CD4-positive, alpha-beta T cell (primary cell): ENCODE data around the gene ABCG2. TPM values are rescaled to one million over a fixed set of nuclear protein-coding genes. Genes with fewer than 3 reads are reported as not detected.

Source experiments
- ATAC-seq: fragments of 200-7000 bp; cut with Tn5 transposase; one replicate; pipeline ENCODE4 v1.10.0; 2022; ENCODE audit warnings: mild to moderate bottlenecking; ENCODE audit not compliant: poor library complexity
- CTCF ChIA-PET: fragments of 350-600 bp; sonication (Branson Sonifier 250); formaldehyde crosslinking; loops from one replicate; lab custom pipeline; 2021; ENCODE audit warnings: antibody characterized with exemption, inconsistent platforms; lab: Charles Lee
- POLR2A ChIA-PET: fragments of 350-600 bp; sonication (Branson Sonifier 250); formaldehyde crosslinking; loops from one replicate; lab custom pipeline; 2021; ENCODE audit warnings: antibody characterized with exemption, inconsistent platforms; lab: Charles Lee
- DNase-seq, 14 experiments: peaks; one replicate each; pipeline ENCODE4 v3.0.0-alpha.2; 2013 to 2020; ENCODE audit warnings: mixed read lengths in 2 of 14
- H3K27ac ChIP-seq, 2 donors: one replicate each; pipeline versions ENCODE4 v1.5.1 to v1.7.0; 2013; ENCODE audit warnings: low read length in 2 of 2, low read depth in 1 of 2, mild to moderate bottlenecking in 1 of 2
- H3K27me3 ChIP-seq, 2 experiments: 1 replicate in 1 of 2; 2 replicates in 1 of 2; pipeline versions ENCODE4 v1.6.1 to v1.7.0; 2013; ENCODE audit warnings: low read length in 2 of 2, control low read depth in 1 of 2, mild to moderate bottlenecking in 1 of 2, moderate library complexity in 1 of 2; ENCODE audit not compliant: insufficient read depth in 2 of 2, control insufficient read depth in 1 of 2
- H3K36me3 ChIP-seq: one replicate; pipeline ENCODE4 v1.6.1; 2013; ENCODE audit warnings: low read length, control low read depth; ENCODE audit not compliant: insufficient read depth
- H3K4me1 ChIP-seq: one replicate; pipeline ENCODE4 v1.6.1; 2013; ENCODE audit warnings: low read length, control low read depth; ENCODE audit not compliant: insufficient read depth
- H3K4me3 ChIP-seq: one replicate; pipeline ENCODE4 v1.5.1; 2013; ENCODE audit warnings: mild to moderate bottlenecking, low read length, moderate library complexity
- H3K9me3 ChIP-seq, 2 experiments: 1 replicate in 1 of 2; 2 replicates in 1 of 2; pipeline versions ENCODE4 v1.6.1 to v1.7.0; 2013; ENCODE audit warnings: low read length in 2 of 2, mild to moderate bottlenecking in 2 of 2, control low read depth in 1 of 2, moderate library complexity in 1 of 2; ENCODE audit not compliant: control insufficient read depth in 1 of 2, insufficient read depth in 1 of 2
- H3K27ac Mint-ChIP-seq: one replicate; pipeline ENCODE4 v1.8.0; 2020; ENCODE audit warnings: mixed read lengths
- H3K27me3 Mint-ChIP-seq: one replicate; pipeline ENCODE4 v1.8.0; 2021; ENCODE audit warnings: mixed read lengths
- H3K36me3 Mint-ChIP-seq: one replicate; pipeline ENCODE4 v1.8.0; 2021; ENCODE audit warnings: low read depth, mixed read lengths
- H3K4me1 Mint-ChIP-seq: one replicate; pipeline ENCODE4 v1.8.0; 2021; ENCODE audit warnings: low read depth, mixed read lengths
- H3K4me3 Mint-ChIP-seq: one replicate; pipeline ENCODE4 v1.8.0; 2020; ENCODE audit warnings: mild to moderate bottlenecking, mixed read lengths
- H3K9me3 Mint-ChIP-seq: one replicate; pipeline ENCODE4 v1.8.0; 2020; ENCODE audit warnings: mixed read lengths
- CTCF ChIP-seq: fragments of 200-600 bp; IDR thresholded peaks from one replicate; pipeline ENCODE4 v1.8.0; 2022; ENCODE audit warnings: antibody characterized with exemption, mild to moderate bottlenecking
- intact Hi-C, 2 experiments: fragments of 100-400 bp; cut with DNase I in 1 of 2; cut with micrococcal nuclease in 1 of 2; formaldehyde crosslinking; loops; one replicate each; pipeline versions ENCODE4 v1.15.1 to v1.9.0; 2023 to 2025; cut with DNase I, micrococcal nuclease
- total RNA-seq, 174 experiments: library from RNA in 2 of 174; stranded (reverse) in 2 of 174; gene quantifications; one replicate each; pipeline ENCODE4 v1.2.3 and lab custom pipeline; 2021 to 2026

ABCG2 gene
- total RNA-seq, 2 experiments from 2014 or later: not detected

DNA sequence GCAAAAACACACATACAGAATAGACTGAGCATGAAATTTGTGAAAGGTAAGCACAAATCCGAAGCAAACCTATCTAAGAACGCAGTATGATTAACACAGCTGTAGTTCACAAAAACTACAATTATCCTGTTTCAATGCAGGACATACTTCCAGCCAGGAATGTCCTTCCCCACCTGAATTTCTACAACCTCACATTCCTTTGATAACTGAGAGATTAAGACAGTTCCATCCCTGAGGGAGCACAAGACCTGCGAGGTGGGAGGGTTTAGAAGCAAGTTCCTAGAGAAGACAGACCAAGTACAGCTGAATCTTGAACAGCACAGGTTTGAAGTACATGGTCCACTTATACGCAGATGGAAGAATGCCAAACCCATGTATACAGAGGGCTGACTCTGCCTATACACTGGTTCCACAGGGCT, 10.6 kb downstream of the ABCG2 start:
- Histone ChIP-seq H3K27me3 (no peaks in the 10 kb centered on the region), H3K4me3 (no peak overlapping the region), H3K4me1 (no peaks in the 10 kb centered on the region), H3K36me3 (no peaks in the 10 kb centered on the region), H3K9me3 (no peaks in the 10 kb centered on the region), H3K27ac (no peak overlapping the region)
- POLR2A ChIA-PET: interaction anchor here (0.6 kb wide), 1 partner anchor 675 kb away, joined by 3 read pairs; no protein-coding TSS in a partner anchor
- H3K36me3 Mint-ChIP-seq: no peaks in the 10 kb centered on the region
- no peak for TF ChIP-seq CTCF
- H3K9me3 Mint-ChIP-seq: no peaks in the 10 kb centered on the region
- no peak for DNase-seq
- no peak overlapping the region for H3K4me3 Mint-ChIP-seq
- CTCF ChIA-PET: no interaction called here
- intact Hi-C loops: no loop called here
- no peaks in the 10 kb centered on the region for H3K4me1 Mint-ChIP-seq
- H3K27me3 Mint-ChIP-seq: no peaks in the 10 kb centered on the region
- ATAC-seq: no peak
- no peak overlapping the region for H3K27ac Mint-ChIP-seq

- DNase-seq (no peak), ATAC-seq (no peak)
- Histone ChIP-seq H3K36me3 (no peaks in the 10 kb centered on the region), H3K4me3 (no peak overlapping the region), H3K27me3 (no peaks in the 10 kb centered on the region), H3K4me1 (no peaks in the 10 kb centered on the region), H3K9me3 (no peaks in the 10 kb centered on the region), H3K27ac (no peak overlapping the region)
- H3K27me3 Mint-ChIP-seq: no peaks in the 10 kb centered on the region
- H3K36me3 Mint-ChIP-seq: no peaks in the 10 kb centered on the region
- ChIA-PET POLR2A (no interaction called here), CTCF (no interaction called here)
- no peak for TF ChIP-seq CTCF
- H3K27ac Mint-ChIP-seq: no peak overlapping the region
- H3K4me3 Mint-ChIP-seq: no peak overlapping the region
- H3K9me3 Mint-ChIP-seq: no peaks in the 10 kb centered on the region
- intact Hi-C loops: no loop called here
- H3K4me1 Mint-ChIP-seq: no peaks in the 10 kb centered on the region
These were observed 11.5 kb downstream of the ABCG2 start for GRCh38 chr4:88146891-88147290.

GRCh38 chr4:88144866-88145300, 13.6 kb downstream of the ABCG2 start:
- Histone ChIP-seq H3K4me3 (no peak overlapping the region), H3K36me3 (no peaks in the 10 kb centered on the region), H3K4me1 (no peaks in the 10 kb centered on the region), H3K27me3 (no peaks in the 10 kb centered on the region), H3K27ac (no peak overlapping the region), H3K9me3 (no peaks in the 10 kb centered on the region)
- intact Hi-C loops: no loop called here
- ATAC-seq (no peak), DNase-seq (no peak)
- ChIA-PET CTCF (no interaction called here), POLR2A (no interaction called here)
- no peaks in the 10 kb centered on the region for H3K4me1 Mint-ChIP-seq
- no peak for TF ChIP-seq CTCF
- H3K36me3 Mint-ChIP-seq: no peaks in the 10 kb centered on the region
- H3K27ac Mint-ChIP-seq: no peak overlapping the region
- H3K9me3 Mint-ChIP-seq: no peaks in the 10 kb centered on the region
- no peaks in the 10 kb centered on the region for H3K27me3 Mint-ChIP-seq
- H3K4me3 Mint-ChIP-seq: no peak overlapping the region
